ENCODE results near the gene TANC1. TPM values are rescaled to one million over a fixed set of nuclear protein-coding genes. Genes with fewer than 3 reads are reported as not detected.

TANC1 gene
- total RNA-seq, 6 experiments from 2014 or later = 22.4 to 27.7 (median 23.1) TPM

GRCh38 chr2:159175927-159176326, 207.5 kb downstream of the TANC1 start:
- Mint-ChIP-seq H3K9me3 (no peaks in the 10 kb centered on the region), H3K4me1 (ENCODE audit: low read depth) (peaks cover 5% of the 10 kb centered on the region; the same call in 1 of the 2 replicates), H3K27me3 (ENCODE audit: insufficient read depth) (peaks cover 2% of the 10 kb centered on the region), H3K36me3 (ENCODE audit: low read depth) (peaks cover 27% of the 10 kb centered on the region), H3K4me3 (no peak overlapping the region), H3K27ac (no peak overlapping the region; the same call in 1 of the 2 replicates)
- TF ChIP-seq, protein P1, sequence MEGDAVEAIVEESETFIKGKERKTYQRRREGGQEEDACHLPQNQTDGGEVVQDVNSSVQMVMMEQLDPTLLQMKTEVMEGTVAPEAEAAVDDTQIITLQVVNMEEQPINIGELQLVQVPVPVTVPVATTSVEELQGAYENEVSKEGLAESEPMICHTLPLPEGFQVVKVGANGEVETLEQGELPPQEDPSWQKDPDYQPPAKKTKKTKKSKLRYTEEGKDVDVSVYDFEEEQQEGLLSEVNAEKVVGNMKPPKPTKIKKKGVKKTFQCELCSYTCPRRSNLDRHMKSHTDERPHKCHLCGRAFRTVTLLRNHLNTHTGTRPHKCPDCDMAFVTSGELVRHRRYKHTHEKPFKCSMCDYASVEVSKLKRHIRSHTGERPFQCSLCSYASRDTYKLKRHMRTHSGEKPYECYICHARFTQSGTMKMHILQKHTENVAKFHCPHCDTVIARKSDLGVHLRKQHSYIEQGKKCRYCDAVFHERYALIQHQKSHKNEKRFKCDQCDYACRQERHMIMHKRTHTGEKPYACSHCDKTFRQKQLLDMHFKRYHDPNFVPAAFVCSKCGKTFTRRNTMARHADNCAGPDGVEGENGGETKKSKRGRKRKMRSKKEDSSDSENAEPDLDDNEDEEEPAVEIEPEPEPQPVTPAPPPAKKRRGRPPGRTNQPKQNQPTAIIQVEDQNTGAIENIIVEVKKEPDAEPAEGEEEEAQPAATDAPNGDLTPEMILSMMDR (IDR thresholded peaks at IDR 0.05) = no peak
- DNase-seq = no peak

DNA sequence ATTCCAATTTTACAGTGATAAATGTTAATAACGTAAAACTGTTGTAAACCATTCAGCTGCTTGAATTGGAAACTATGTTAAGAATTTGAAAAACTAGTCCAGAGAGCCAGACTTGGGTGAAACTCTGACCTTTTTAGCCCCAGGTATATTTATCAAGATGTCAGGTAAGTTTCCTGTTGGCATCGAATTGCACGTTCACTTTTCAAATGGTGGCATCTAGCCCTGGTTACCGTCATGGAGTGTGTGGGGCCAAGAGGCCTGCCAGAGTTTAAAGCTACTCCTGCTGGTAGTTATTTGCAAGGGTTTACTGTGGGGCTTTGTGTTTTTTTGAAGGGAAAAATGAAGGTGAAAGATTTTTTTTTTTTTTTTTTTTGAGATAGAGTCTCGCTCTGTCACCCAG, 208.1 kb downstream of the TANC1 start:
- TF ChIP-seq, protein P1 (IDR thresholded peaks at IDR 0.05) = 0 out of 2 replicates have a peak, but pooled peaks have one; percentile 18
- Mint-ChIP-seq H3K4me1 (ENCODE audit: low read depth) (peaks cover 5% of the 10 kb centered on the region; the same call in 1 of the 2 replicates), H3K36me3 (ENCODE audit: low read depth) (peaks cover 27% of the 10 kb centered on the region), H3K9me3 (no peaks in the 10 kb centered on the region), H3K27me3 (ENCODE audit: insufficient read depth) (peaks cover 2% of the 10 kb centered on the region), H3K4me3 (no peak overlapping the region), H3K27ac (no peak overlapping the region)
- no peak for DNase-seq

- H3K27me3 Mint-ChIP-seq (ENCODE audit: insufficient read depth) = peaks cover 2% of the 10 kb centered on the region
- TF ChIP-seq, protein P1 (IDR thresholded peaks at IDR 0.05) = no peak
- peaks cover 5% of the 10 kb centered on the region; the same call in 1 of the 2 replicates for H3K4me1 Mint-ChIP-seq (ENCODE audit: low read depth)
- no peak overlapping the region for H3K4me3 Mint-ChIP-seq
- peaks cover 20% of the 10 kb centered on the region for H3K36me3 Mint-ChIP-seq (ENCODE audit: low read depth)
- DNase-seq = no peak
- H3K9me3 Mint-ChIP-seq = no peaks in the 10 kb centered on the region
- H3K27ac Mint-ChIP-seq = no peak overlapping the region
Measured at GRCh38 chr2:159177357-159177756, 208.9 kb downstream of the TANC1 start.

DNA sequence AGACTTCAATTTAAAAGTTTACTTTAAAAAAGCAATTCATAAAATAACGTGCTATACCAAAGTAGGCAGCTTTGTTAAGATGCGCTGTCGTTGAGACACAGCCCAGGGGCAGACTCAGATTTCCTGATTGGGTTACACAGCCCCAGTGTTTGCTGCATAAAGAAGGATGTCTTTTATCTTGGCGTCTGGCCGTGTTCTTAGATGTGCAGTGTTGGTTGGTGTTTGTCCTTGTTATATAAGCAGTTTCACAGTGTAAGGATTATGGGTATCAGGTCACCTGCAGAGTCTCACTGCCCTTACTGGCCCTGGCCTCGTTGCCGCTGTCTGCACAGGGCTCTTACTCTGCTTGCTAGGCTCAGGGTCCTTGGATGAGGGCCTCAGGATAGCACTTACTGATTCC, 209.5 kb downstream of the TANC1 start:
- Mint-ChIP-seq H3K4me1 (ENCODE audit: low read depth) (peaks cover 5% of the 10 kb centered on the region), H3K27me3 (ENCODE audit: insufficient read depth) (peaks cover 2% of the 10 kb centered on the region), H3K9me3 (no peaks in the 10 kb centered on the region), H3K4me3 (no peak overlapping the region), H3K27ac (no peak overlapping the region), H3K36me3 (ENCODE audit: low read depth) (peaks cover 17% of the 10 kb centered on the region)
- TF ChIP-seq, protein P1 (IDR thresholded peaks at IDR 0.05) = no peak
- DNase-seq = no peak

DNA sequence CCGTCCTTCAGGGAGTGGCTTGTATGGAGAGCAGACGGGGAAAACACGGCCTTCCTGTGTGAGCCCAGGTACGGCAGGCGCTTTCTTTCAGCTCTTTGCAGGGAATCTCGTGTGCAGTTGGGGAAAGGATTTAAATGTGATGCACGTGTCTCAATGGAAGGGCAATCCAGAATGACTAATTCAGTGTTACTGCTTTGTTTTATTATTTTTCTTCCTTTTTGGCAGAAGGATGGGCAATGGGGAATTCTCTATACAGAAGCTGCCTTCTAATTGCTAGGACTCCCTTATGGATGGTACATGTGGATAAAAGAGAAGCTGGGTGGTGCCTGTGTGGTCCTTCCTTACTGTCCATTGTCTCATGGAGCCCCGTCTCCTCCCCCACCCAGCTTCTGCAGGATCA, 210.7 kb downstream of the TANC1 start:
- Mint-ChIP-seq H3K9me3 (no peaks in the 10 kb centered on the region), H3K27ac (no peak overlapping the region), H3K4me3 (no peak overlapping the region; the same call in 1 of the 2 replicates), H3K36me3 (ENCODE audit: low read depth) (peaks cover 21% of the 10 kb centered on the region), H3K27me3 (ENCODE audit: insufficient read depth) (peaks cover 2% of the 10 kb centered on the region), H3K4me1 (ENCODE audit: low read depth) (peaks cover 7% of the 10 kb centered on the region)
- DNase-seq = no peak
- TF ChIP-seq, protein P1 (IDR thresholded peaks at IDR 0.05) = no peak

- peaks cover 13% of the 10 kb centered on the region for H3K4me1 Mint-ChIP-seq (ENCODE audit: low read depth)
- TF ChIP-seq, protein P1 (IDR thresholded peaks at IDR 0.05) = no peak
- DNase-seq = no peak
- peaks cover 20% of the 10 kb centered on the region for H3K36me3 Mint-ChIP-seq (ENCODE audit: low read depth)
- no peaks in the 10 kb centered on the region for H3K9me3 Mint-ChIP-seq
- no peak overlapping the region for H3K4me3 Mint-ChIP-seq
- H3K27me3 Mint-ChIP-seq (ENCODE audit: insufficient read depth) = no peaks in the 10 kb centered on the region; the same call in 1 of the 2 replicates
- H3K27ac Mint-ChIP-seq = no peak overlapping the region
Measured at GRCh38 chr2:159179696-159180095, 211.3 kb downstream of the TANC1 start.
